IMR-90 (cell line): ENCODE results near the gene TALDO1. TPM values are rescaled to one million over a fixed set of nuclear protein-coding genes. Genes with fewer than 3 reads are reported as not detected.

ENCODE experiments used
- ATAC-seq: fragments of 200-7000 bp; cut with Tn5 transposase; 2 replicates; pipeline ENCODE4 v1.9.1; 2020; ENCODE audit warnings: low read depth, mild to moderate bottlenecking, moderate library complexity
- BruUV-seq: library from RNA; stranded (reverse); fragments of 400-500 nt; replicated peaks from 2 replicates; lab custom pipeline; 2021; lab: Mats Ljungman, UMichigan
- CTCF ChIA-PET: fragments of 300-600 bp; formaldehyde crosslinking; extraction: SDS; loops from one replicate; lab custom pipeline; 2021; ENCODE audit warnings: antibody characterized with exemption; lab: Yijun Ruan, JAX
- POLR2A ChIA-PET: fragments of 300-600 bp; sonication (Branson Sonifier 250); formaldehyde crosslinking; loops from one replicate; lab custom pipeline; 2022; ENCODE audit warnings: antibody characterized with exemption; ENCODE audit not compliant: unreplicated experiment; lab: Charles Lee
- DNase-seq: peaks from one replicate; pipeline ENCODE4 v3.0.0; 2013
- H2AFZ ChIP-seq: replicated peaks from 2 replicates; pipeline ENCODE3; 2013; ENCODE audit warnings: low read length, mild to moderate bottlenecking; ENCODE audit not compliant: poor library complexity
- H2AK5ac ChIP-seq: 2 replicates; pipeline ENCODE4 v1.6.1; 2013; ENCODE audit warnings: low read depth, low read length, inconsistent platforms
- H2AK9ac ChIP-seq: replicated peaks from 2 replicates; pipeline ENCODE3; 2013; ENCODE audit warnings: mild to moderate bottlenecking, low read depth, low read length, moderate library complexity; ENCODE audit not compliant: poor library complexity
- H2BK120ac ChIP-seq: 2 replicates; pipeline ENCODE4 v1.6.1; 2013; ENCODE audit warnings: low read depth, low read length, inconsistent platforms
- H2BK15ac ChIP-seq: 3 replicates; pipeline ENCODE4 v1.6.1; 2013; ENCODE audit warnings: low read depth, low read length, inconsistent platforms
- H2BK20ac ChIP-seq: 2 replicates; pipeline ENCODE4 v1.6.1; 2013; ENCODE audit warnings: low read depth, mild to moderate bottlenecking, inconsistent platforms, low read length, moderate library complexity
- H2BK5ac ChIP-seq: 2 replicates; pipeline ENCODE4 v1.6.1; 2013; ENCODE audit warnings: mild to moderate bottlenecking, low read depth, low read length, inconsistent platforms; ENCODE audit not compliant: poor library complexity, severe bottlenecking
- H3K14ac ChIP-seq: replicated peaks from 2 replicates; pipeline ENCODE4 v1.6.1; 2013; ENCODE audit warnings: low read depth, low read length, inconsistent platforms
- H3K18ac ChIP-seq: 2 replicates; pipeline ENCODE4 v1.6.1; 2013; ENCODE audit warnings: low read depth, low read length, control low read depth
- H3K23ac ChIP-seq: 2 replicates; pipeline ENCODE4 v1.6.1; 2013; ENCODE audit warnings: low read depth, low read length, inconsistent platforms
- H3K27ac ChIP-seq: 2 replicates; pipeline ENCODE4 v1.5.1; 2013; ENCODE audit warnings: mild to moderate bottlenecking, control low read depth, low read length; ENCODE audit not compliant: insufficient read depth
- H3K27me3 ChIP-seq: 2 replicates; pipeline ENCODE4 v1.6.1; 2013; ENCODE audit warnings: low read length; ENCODE audit not compliant: control insufficient read depth, insufficient read depth
- H3K36me3 ChIP-seq: 2 replicates; pipeline ENCODE4 v1.6.1; 2013; ENCODE audit warnings: low read length, mixed read lengths; ENCODE audit not compliant: control insufficient read depth, insufficient read depth
- H3K4ac ChIP-seq: 2 replicates; pipeline ENCODE4 v1.6.1; 2013; ENCODE audit warnings: low read depth, low read length, inconsistent platforms
- H3K4me1 ChIP-seq: 2 replicates; pipeline ENCODE4 v1.6.1; 2013; ENCODE audit warnings: low read length, mixed read lengths; ENCODE audit not compliant: control insufficient read depth, insufficient read depth
- H3K4me2 ChIP-seq: 2 replicates; pipeline ENCODE4 v1.6.1; 2013; ENCODE audit warnings: low read depth, mild to moderate bottlenecking, control low read depth, low read length, moderate library complexity
- H3K4me3 ChIP-seq: 2 replicates; pipeline ENCODE4 v1.5.1; 2013; ENCODE audit warnings: low read depth, mild to moderate bottlenecking, control low read depth, low read length, moderate library complexity; ENCODE audit not compliant: insufficient read depth
- H3K56ac ChIP-seq: 2 replicates; pipeline ENCODE4 v1.6.1; 2013; ENCODE audit warnings: low read length, inconsistent platforms; ENCODE audit not compliant: insufficient read depth; ENCODE audit errors: extremely low read depth
- H3K79me1 ChIP-seq, 2 experiments: 2 replicates each; pipeline ENCODE4 v1.6.1; 2013; ENCODE audit warnings: low read length in 2 of 2, inconsistent platforms in 1 of 2, low read depth in 1 of 2
- H3K9ac ChIP-seq: 2 replicates; pipeline ENCODE4 v1.6.1; 2013; ENCODE audit warnings: low read depth, low read length, control low read depth
- H3K9me1 ChIP-seq: 2 replicates; pipeline ENCODE4 v1.6.1; 2013; ENCODE audit warnings: low read length, inconsistent platforms; ENCODE audit not compliant: insufficient read depth
- H3K9me3 ChIP-seq: 2 replicates; pipeline ENCODE4 v1.6.1; 2013; ENCODE audit warnings: low read length; ENCODE audit not compliant: control insufficient read depth, insufficient read depth
- H4K20me1 ChIP-seq: 2 replicates; pipeline ENCODE4 v1.6.1; 2013; ENCODE audit warnings: low read length, inconsistent platforms; ENCODE audit not compliant: insufficient read depth
- H4K5ac ChIP-seq: 2 replicates; pipeline ENCODE4 v1.6.1; 2013; ENCODE audit warnings: mild to moderate bottlenecking, low read depth, low read length, control low read depth
- H4K8ac ChIP-seq, 2 experiments: 2 replicates each; pipeline ENCODE4 v1.6.1; 2013; ENCODE audit warnings: low read depth in 2 of 2, low read length in 2 of 2, control low read depth in 1 of 2, inconsistent platforms in 1 of 2
- H4K91ac ChIP-seq: 2 replicates; pipeline ENCODE4 v1.6.1; 2013; ENCODE audit warnings: low read depth, low read length, inconsistent platforms; ENCODE audit not compliant: insufficient read depth
- CEBPB ChIP-seq: IDR thresholded peaks from 2 replicates; pipeline ENCODE4 v1.6.1; 2012; ENCODE audit warnings: low read depth, low read length, improper control_type of control experiment
- CHD1 ChIP-seq: IDR thresholded peaks from 2 replicates; pipeline ENCODE4 v1.6.1; 2012; ENCODE audit warnings: low read depth, low read length, improper control_type of control experiment
- FOS ChIP-seq: fragments of 150-350 bp; IDR thresholded peaks from 2 replicates; pipeline ENCODE4 v1.6.1; 2016; ENCODE audit warnings: low read depth, low read length
- MAFK ChIP-seq: IDR thresholded peaks from 2 replicates; pipeline ENCODE4 v1.6.1; 2012; ENCODE audit warnings: low read depth, low read length, improper control_type of control experiment
- MAZ ChIP-seq: IDR thresholded peaks from 2 replicates; pipeline ENCODE4 v1.6.1; 2012; ENCODE audit warnings: low read depth, mild to moderate bottlenecking, low read length, improper control_type of control experiment, moderate library complexity, borderline replicate concordance
- MXI1 ChIP-seq: IDR thresholded peaks from 2 replicates; pipeline ENCODE4 v1.6.1; 2012; ENCODE audit warnings: low read depth, mild to moderate bottlenecking, low read length, moderate library complexity, borderline replicate concordance
- NFE2L2 ChIP-seq: fragments of 150-350 bp; IDR thresholded peaks from 2 replicates; pipeline ENCODE4 v1.6.1; 2016; ENCODE audit warnings: low read depth, mild to moderate bottlenecking, low read length
- POLR2A ChIP-seq: IDR thresholded peaks from 2 replicates; pipeline ENCODE4 v1.6.1; 2012; ENCODE audit warnings: mild to moderate bottlenecking, low read depth, low read length
- RAD21 ChIP-seq: IDR thresholded peaks from 2 replicates; pipeline ENCODE4 v1.6.1; 2012; ENCODE audit warnings: low read length, improper control_type of control experiment
- RCOR1 ChIP-seq: IDR thresholded peaks from 2 replicates; pipeline ENCODE4 v1.6.1; 2012; ENCODE audit warnings: mild to moderate bottlenecking, low read length, improper control_type of control experiment; ENCODE audit not compliant: insufficient replicate concordance
- RFX5 ChIP-seq: IDR thresholded peaks from 2 replicates; pipeline ENCODE4 v1.8.0; 2012; ENCODE audit warnings: low read depth, mild to moderate bottlenecking, low read length, moderate library complexity
- SMC3 ChIP-seq: fragments of 150-350 bp; IDR thresholded peaks from 2 replicates; pipeline ENCODE4 v1.6.1; 2016; ENCODE audit warnings: low read depth, mild to moderate bottlenecking, antibody characterized with exemption, low read length, moderate library complexity
- WGBS, 2 experiments: methylation state at CpG; one replicate each; pipeline versions ENCODE4 v1.1.5 to v1.1.7; 2013; ENCODE audit warnings: missing lambda C conversion rate in 2 of 2; ENCODE audit not compliant: insufficient read length in 1 of 2; ENCODE audit errors: extremely low coverage in 2 of 2; 5-methylcytosine and 5-hydroxymethylcytosine counted together
- dilution Hi-C: fragments of 300-500 bp; cut with HindIII; formaldehyde crosslinking; loops from one replicate; pipeline ENCODE4 v1.14.3; 2018; ENCODE audit warnings: low sequenced_read_pairs; ENCODE audit not compliant: unreplicated experiment
- in situ Hi-C: fragments of 300-500 bp; cut with MboI; formaldehyde crosslinking; loops from 3 replicates; pipeline ENCODE4 v1.14.3; 2019; ENCODE audit warnings: low sequenced_read_pairs, inconsistent platforms, mixed read lengths
- intact Hi-C: fragments of 100-400 bp; cut with micrococcal nuclease; formaldehyde crosslinking; loops from 2 replicates; pipeline ENCODE4 v1.10.0; 2022
- polyA plus RNA-seq, 3 experiments: library from polyadenylated mRNA; depleted of rRNA; stranded (reverse); fragments of >200 nt; gene quantifications; 2 replicates each; pipeline ENCODE4 v1.2.3, GENCODE V29; 2012; ENCODE audit warnings: low replicate concordance in 1 of 3
- total RNA-seq: library from RNA; depleted of rRNA; stranded (reverse); fragments of >200 nt; gene quantifications from 2 replicates; pipeline ENCODE4 v1.2.3, GENCODE V29; 2012
- TF ChIP-seq, protein P1 (sequence below): conservative IDR thresholded peaks from 2 replicates; pipeline ENCODE4 v1.5.1; 2012; ENCODE audit warnings: mild to moderate bottlenecking, low read depth, low read length, improper control_type of control experiment
- TF ChIP-seq, protein P2 (sequence below): fragments of 150-350 bp; IDR thresholded peaks from 2 replicates; pipeline ENCODE4 v1.6.1; 2016; ENCODE audit warnings: low read depth, mild to moderate bottlenecking, low read length, moderate library complexity, borderline replicate concordance
- TF ChIP-seq, protein P3 (sequence below): fragments of 150-350 bp; IDR thresholded peaks from 2 replicates; pipeline ENCODE4 v1.6.1; 2017; ENCODE audit warnings: mild to moderate bottlenecking, antibody characterized with exemption, low read length, low read depth

Gene TALDO1
- total and polyA plus RNA-seq, 2 of the 4 experiments (the other 2 are of a cell fraction) = 147 to 210 TPM

DNA sequence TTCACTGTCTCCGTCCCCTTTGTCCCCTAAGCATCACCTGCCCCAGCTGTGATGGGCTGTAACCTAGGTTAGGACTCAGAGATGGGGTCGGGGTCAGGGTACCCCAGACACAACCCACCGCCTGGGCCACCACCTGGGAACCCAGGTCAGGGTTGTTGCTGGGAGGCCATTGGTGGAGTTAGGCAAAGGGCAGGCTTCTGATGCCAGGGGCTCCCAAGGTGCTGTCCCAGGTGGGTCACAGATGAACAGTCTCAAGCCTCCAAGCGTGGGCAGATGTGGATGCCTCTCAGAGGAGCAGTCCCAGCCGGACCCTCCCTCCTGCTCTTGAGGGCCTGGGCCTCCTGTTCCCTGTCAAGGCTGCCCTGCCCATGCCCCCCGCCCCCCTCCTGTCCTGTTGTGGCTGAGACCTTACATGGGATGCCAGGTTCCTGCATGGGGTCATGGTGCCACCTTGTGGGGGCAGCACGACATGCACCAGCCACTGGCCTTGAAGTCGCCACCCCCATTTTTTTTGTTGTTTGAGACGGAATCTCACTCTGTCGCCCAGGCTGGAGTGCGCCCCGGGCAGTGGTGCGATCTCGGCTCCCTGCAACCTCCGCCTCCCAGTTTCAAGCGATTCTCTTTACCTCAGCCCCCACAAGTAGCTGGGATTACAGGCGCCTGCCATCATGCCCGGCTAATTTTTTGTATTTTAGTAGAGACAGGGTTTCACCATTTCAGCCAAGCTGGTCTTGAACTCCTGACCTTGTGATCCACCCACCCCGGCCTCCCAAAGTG lies 17.9 kb downstream of the TALDO1 start:
- H3K36me3 ChIP-seq = peaks cover 58% of the 10 kb centered on the region
- no peak overlapping the region for H3K4ac ChIP-seq
- no peak overlapping the region for H3K4me2 ChIP-seq
- in situ Hi-C loops (no loop called here), intact Hi-C loops (no loop called here), dilution Hi-C loops (no loop called here)
- peaks cover 43% of the 10 kb centered on the region for H4K20me1 ChIP-seq
- peaks cover 5% of the 10 kb centered on the region for H3K4me1 ChIP-seq
- no peak overlapping the region for H4K5ac ChIP-seq
- ChIA-PET POLR2A (no interaction called here), CTCF (no interaction called here)
- no peak overlapping the region for H3K4me3 ChIP-seq
- H3K14ac ChIP-seq = no peak overlapping the region
- no peak overlapping the region for H2BK5ac ChIP-seq
- no peak overlapping the region for H3K56ac ChIP-seq
- no peak overlapping the region for H4K91ac ChIP-seq
- no peak overlapping the region for H2BK120ac ChIP-seq
- DNase-seq = peak; percentile 36
- no peak overlapping the region for H2BK15ac ChIP-seq
- no TSS peak for BruUV-seq
- no peak overlapping the region for H3K9ac ChIP-seq
- H3K79me1 ChIP-seq = peaks cover 4 to 50% of the 10 kb centered on the region in 2 experiments; a peak in 3 of 4 replicates
- H3K23ac ChIP-seq = no peak overlapping the region
- no peaks in the 10 kb centered on the region for H3K27me3 ChIP-seq
- H2AK5ac ChIP-seq = no peak overlapping the region
- H3K9me1 ChIP-seq = peaks cover 3% of the 10 kb centered on the region; the same call in 1 of the 2 replicates
- no peak overlapping the region for H3K27ac ChIP-seq
- no peak overlapping the region for H4K8ac ChIP-seq
- no peak overlapping the region for H3K18ac ChIP-seq
- H2AFZ ChIP-seq = peak overlapping the region; percentile 14
- H2BK20ac ChIP-seq = no peak overlapping the region
- H3K9me3 ChIP-seq = no peaks in the 10 kb centered on the region
- peak; percentile 47 for ATAC-seq
- WGBS, 2 experiments = 62% methylated on average over 10 of the region's 19 CpGs; no CpG with 5 or more reads in 1 of the 2 experiments
- H2AK9ac ChIP-seq = no peak overlapping the region
- TF ChIP-seq MXI1 (no peak), RAD21 (peak; percentile 57), CHD1 (no peak), CEBPB (no peak), RCOR1 (no peak), POLR2A (no peak), MAFK (no peak), SMC3 (peak; percentile 22; the same call in 1 of the 2 replicates), RFX5 (no peak), FOS (no peak), MAZ (no peak), NFE2L2 (no peak)
- TF ChIP-seq, protein P1, sequence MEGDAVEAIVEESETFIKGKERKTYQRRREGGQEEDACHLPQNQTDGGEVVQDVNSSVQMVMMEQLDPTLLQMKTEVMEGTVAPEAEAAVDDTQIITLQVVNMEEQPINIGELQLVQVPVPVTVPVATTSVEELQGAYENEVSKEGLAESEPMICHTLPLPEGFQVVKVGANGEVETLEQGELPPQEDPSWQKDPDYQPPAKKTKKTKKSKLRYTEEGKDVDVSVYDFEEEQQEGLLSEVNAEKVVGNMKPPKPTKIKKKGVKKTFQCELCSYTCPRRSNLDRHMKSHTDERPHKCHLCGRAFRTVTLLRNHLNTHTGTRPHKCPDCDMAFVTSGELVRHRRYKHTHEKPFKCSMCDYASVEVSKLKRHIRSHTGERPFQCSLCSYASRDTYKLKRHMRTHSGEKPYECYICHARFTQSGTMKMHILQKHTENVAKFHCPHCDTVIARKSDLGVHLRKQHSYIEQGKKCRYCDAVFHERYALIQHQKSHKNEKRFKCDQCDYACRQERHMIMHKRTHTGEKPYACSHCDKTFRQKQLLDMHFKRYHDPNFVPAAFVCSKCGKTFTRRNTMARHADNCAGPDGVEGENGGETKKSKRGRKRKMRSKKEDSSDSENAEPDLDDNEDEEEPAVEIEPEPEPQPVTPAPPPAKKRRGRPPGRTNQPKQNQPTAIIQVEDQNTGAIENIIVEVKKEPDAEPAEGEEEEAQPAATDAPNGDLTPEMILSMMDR = peak; percentile 50
- TF ChIP-seq, protein P2, sequence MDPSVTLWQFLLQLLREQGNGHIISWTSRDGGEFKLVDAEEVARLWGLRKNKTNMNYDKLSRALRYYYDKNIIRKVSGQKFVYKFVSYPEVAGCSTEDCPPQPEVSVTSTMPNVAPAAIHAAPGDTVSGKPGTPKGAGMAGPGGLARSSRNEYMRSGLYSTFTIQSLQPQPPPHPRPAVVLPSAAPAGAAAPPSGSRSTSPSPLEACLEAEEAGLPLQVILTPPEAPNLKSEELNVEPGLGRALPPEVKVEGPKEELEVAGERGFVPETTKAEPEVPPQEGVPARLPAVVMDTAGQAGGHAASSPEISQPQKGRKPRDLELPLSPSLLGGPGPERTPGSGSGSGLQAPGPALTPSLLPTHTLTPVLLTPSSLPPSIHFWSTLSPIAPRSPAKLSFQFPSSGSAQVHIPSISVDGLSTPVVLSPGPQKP = no peak
- TF ChIP-seq, protein P3, sequence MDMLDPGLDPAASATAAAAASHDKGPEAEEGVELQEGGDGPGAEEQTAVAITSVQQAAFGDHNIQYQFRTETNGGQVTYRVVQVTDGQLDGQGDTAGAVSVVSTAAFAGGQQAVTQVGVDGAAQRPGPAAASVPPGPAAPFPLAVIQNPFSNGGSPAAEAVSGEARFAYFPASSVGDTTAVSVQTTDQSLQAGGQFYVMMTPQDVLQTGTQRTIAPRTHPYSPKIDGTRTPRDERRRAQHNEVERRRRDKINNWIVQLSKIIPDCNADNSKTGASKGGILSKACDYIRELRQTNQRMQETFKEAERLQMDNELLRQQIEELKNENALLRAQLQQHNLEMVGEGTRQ = no peak
